Tibial artery (tissue), 4 donors: Measurements from ENCODE around the gene NR3C2.

ENCODE experiments used
- DNase-seq, 2 donors: peaks; one replicate each; pipeline ENCODE4 v3.0.0-alpha.2; 2019
- H3K27ac ChIP-seq, 2 donors: fragments of 200-600 bp; sonication (generic) in 1 of 2; 1 replicate in 1 of 2; 2 replicates in 1 of 2; pipeline ENCODE4 v1.5.1; 2018 to 2019; ENCODE audit warnings: mild to moderate bottlenecking in 1 of 2
- H3K27me3 ChIP-seq, 2 donors: fragments of 200-600 bp; sonication (generic) in 1 of 2; one replicate each; pipeline versions ENCODE4 v1.5.1 to v1.6.0; 2016 to 2019
- H3K36me3 ChIP-seq, 3 donors: fragments of 200-600 bp; sonication (generic) in 2 of 3; one replicate each; pipeline ENCODE4 v1.5.1; 2016 to 2019; ENCODE audit warnings: mild to moderate bottlenecking in 2 of 3
- H3K4me1 ChIP-seq, 4 donors: fragments of 200-600 bp; sonication (generic) in 2 of 4; 1 replicate in 3 of 4; 2 replicates in 1 of 4; pipeline ENCODE4 v1.5.1; 2016 to 2019
- H3K4me3 ChIP-seq, 2 donors: fragments of 200-600 bp; sonication (generic) in 1 of 2; 1 replicate in 1 of 2; 2 replicates in 1 of 2; pipeline ENCODE4 v1.5.1; 2018 to 2019; ENCODE audit warnings: mild to moderate bottlenecking in 2 of 2
- H3K9me3 ChIP-seq, 3 donors: fragments of 200-600 bp; sonication (generic) in 1 of 3; one replicate each; pipeline ENCODE4 v1.5.1; 2016 to 2019
- CTCF ChIP-seq, 2 experiments: fragments of 200-600 bp in 1 of 2; fragments of 450-650 bp in 1 of 2; IDR thresholded peaks; one replicate each; pipeline ENCODE4 v1.5.1; 2017 to 2019; ENCODE audit warnings: antibody characterized with exemption in 2 of 2, mild to moderate bottlenecking in 1 of 2, moderate library complexity in 1 of 2
- intact Hi-C: fragments of 100-400 bp; cut with DNase I; formaldehyde crosslinking; loops from one replicate; pipeline ENCODE4 v1.15.0; 2023; ENCODE audit warnings: low total_unique reads

Gene NR3C2

DNA sequence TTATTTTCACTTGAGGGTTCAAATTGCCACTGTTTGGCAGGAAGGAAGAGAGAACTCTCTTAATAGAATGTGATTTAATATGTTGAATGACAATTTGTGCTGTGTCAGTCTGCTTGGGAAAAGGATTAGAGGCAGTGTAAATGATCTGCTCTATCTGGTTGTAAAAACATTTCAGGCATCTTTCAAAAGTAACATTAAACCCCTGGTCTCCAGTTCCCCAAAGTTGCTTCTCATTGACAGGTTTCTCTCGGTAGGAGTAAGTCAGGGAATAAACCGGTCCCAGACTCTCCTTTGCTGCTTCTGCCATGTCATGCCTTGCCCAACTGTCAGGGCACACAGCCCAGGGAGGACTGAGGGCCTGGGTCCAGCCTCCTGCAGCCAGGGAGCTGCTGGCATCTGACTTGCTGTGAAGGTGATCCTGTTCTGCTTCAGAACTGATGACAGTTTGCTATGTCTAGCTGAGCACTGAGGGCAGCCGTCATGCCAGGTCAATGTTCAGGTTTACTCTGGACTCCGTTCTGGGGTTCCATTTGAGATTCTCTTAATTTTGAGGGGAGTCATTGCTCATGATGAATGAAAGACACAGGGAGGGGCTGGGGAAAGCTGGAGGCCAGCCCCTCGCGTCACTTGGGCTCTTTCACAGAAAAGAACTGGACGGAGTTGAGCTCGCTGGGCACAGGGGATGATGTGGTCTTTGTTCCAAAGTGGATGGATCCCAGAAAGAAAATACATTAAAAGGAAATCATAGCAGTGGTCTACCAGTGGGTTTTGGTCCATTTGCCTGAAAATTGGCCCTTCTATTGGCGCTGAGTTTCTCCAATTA, 397.9 kb downstream of the NR3C2 start:
- Histone ChIP-seq H3K9me3 (no peaks in the 10 kb centered on the region), H3K27ac (no peak overlapping the region), H3K4me1 (peaks cover 0 to 33% (median 0%) of the 10 kb centered on the region in 4 donors), H3K4me3 (no peak overlapping the region), H3K36me3 (peaks cover 6 to 20% (median 18%) of the 10 kb centered on the region in 3 donors), H3K27me3 (no peaks in the 10 kb centered on the region)
- DNase-seq, result no peak
- intact Hi-C loops, result no loop called here
- no peak for TF ChIP-seq CTCF (IDR thresholded peaks at IDR 0.05)

GRCh38 chr4:148041606-148042329, 400.4 kb downstream of the NR3C2 start:
- H3K9me3 ChIP-seq, result no peaks in the 10 kb centered on the region
- intact Hi-C loops, result no loop called here
- H3K36me3 ChIP-seq, result peaks cover 0 to 3% (median under 1%) of the 10 kb centered on the region in 3 donors
- no peak overlapping the region for H3K4me3 ChIP-seq
- no peak overlapping the region for H3K27ac ChIP-seq
- H3K4me1 ChIP-seq, result peaks cover 0 to 23% (median 0%) of the 10 kb centered on the region in 4 donors
- TF ChIP-seq CTCF (IDR thresholded peaks at IDR 0.05), result no peak
- H3K27me3 ChIP-seq, result no peaks in the 10 kb centered on the region
- DNase-seq, result no peak

- Histone ChIP-seq H3K36me3 (no peaks in the 10 kb centered on the region), H3K27ac (no peak overlapping the region), H3K27me3 (no peaks in the 10 kb centered on the region), H3K4me3 (no peak overlapping the region), H3K4me1 (peaks cover 0 to 23% (median 0%) of the 10 kb centered on the region in 4 donors), H3K9me3 (no peaks in the 10 kb centered on the region)
- TF ChIP-seq CTCF (IDR thresholded peaks at IDR 0.05), result no peak
- intact Hi-C loops, result no loop called here
- no peak for DNase-seq
Measured at GRCh38 chr4:148034813-148035212, 407.4 kb downstream of the NR3C2 start.

GRCh38 chr4:148030193-148030873, 411.9 kb downstream of the NR3C2 start:
- Histone ChIP-seq H3K27ac (no peak overlapping the region), H3K27me3 (no peaks in the 10 kb centered on the region), H3K4me1 (peaks cover 0 to 37% (median 2%) of the 10 kb centered on the region in 4 donors), H3K36me3 (no peaks in the 10 kb centered on the region), H3K9me3 (peaks cover 0 to 5% (median 0%) of the 10 kb centered on the region in 3 donors), H3K4me3 (no peak overlapping the region)
- intact Hi-C loops, result no loop called here
- TF ChIP-seq CTCF (IDR thresholded peaks at IDR 0.05), result no peak
- DNase-seq, result no peak

DNA sequence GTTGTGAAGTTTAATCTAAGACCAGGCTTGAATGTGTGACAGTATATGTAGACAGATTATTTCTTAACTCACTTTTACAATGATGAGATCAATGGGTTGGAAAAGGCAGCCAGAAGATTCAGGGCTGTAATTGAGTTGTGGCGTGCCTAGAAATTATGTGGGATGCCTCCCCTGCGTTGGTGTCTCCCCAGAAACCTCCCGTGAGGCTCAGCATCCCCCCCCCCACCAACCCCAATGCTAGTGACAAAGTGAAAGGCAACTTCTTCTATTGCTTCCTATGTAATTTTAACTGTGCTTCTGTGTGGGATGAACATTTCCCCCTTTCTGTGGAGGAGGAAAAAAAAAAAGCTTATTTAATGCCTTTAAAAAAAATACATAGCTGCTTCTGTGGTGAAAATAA, 412.4 kb downstream of the NR3C2 start:
- TF ChIP-seq CTCF (IDR thresholded peaks at IDR 0.05), result no peak
- H3K9me3 ChIP-seq, result peaks cover 0 to 5% (median 0%) of the 10 kb centered on the region in 3 donors
- no peak for DNase-seq
- peaks cover 0 to 36% (median 2%) of the 10 kb centered on the region in 4 donors for H3K4me1 ChIP-seq
- intact Hi-C loops, result no loop called here
- H3K36me3 ChIP-seq, result no peaks in the 10 kb centered on the region
- H3K4me3 ChIP-seq, result no peak overlapping the region
- no peak overlapping the region for H3K27ac ChIP-seq
- no peaks in the 10 kb centered on the region for H3K27me3 ChIP-seq
